Measurements from ENCODE around the gene GALP.
"Not testable (repeated sequence)": the region's sequence is repeated elsewhere in the genome, so short reads cannot be mapped to it uniquely, and the experiment has no call there.

The GALP gene

GRCh38 chr19:56159622-56160271, 16.1 kb upstream of the GALP start:
- H3K27me3 ChIP-seq (ENCODE audit: control insufficient read depth in 1 of 2, insufficient read depth in 2 of 2, low read length in 2 of 2) = no peaks in the 10 kb centered on the region
- H3K27ac ChIP-seq (ENCODE audit: low read length) = no peak overlapping the region
- peaks cover 13 to 30% of the 10 kb centered on the region in 2 donors for H3K36me3 ChIP-seq (ENCODE audit: control insufficient read depth in 2 of 2, insufficient read depth in 2 of 2, low read length in 2 of 2)
- no peaks in the 10 kb centered on the region for H3K4me1 ChIP-seq (ENCODE audit: control insufficient read depth, insufficient read depth, low read length)
- H3K4me3 ChIP-seq (ENCODE audit: low read length in 2 of 2) = no peak overlapping the region
- no peak overlapping the region for H3K9ac ChIP-seq (ENCODE audit: low read length in 2 of 2)
- no peaks in the 10 kb centered on the region for H3K9me3 ChIP-seq (ENCODE audit: control insufficient read depth in 2 of 2, low read length in 2 of 2)

GRCh38 chr19:56161534-56161933, 14.3 kb upstream of the GALP start:
- no peak overlapping the region for H3K4me3 ChIP-seq (ENCODE audit: low read length in 2 of 2)
- no peaks in the 10 kb centered on the region for H3K9me3 ChIP-seq (ENCODE audit: control insufficient read depth in 2 of 2, low read length in 2 of 2)
- no peak overlapping the region for H3K9ac ChIP-seq (ENCODE audit: low read length in 2 of 2)
- no peaks in the 10 kb centered on the region for H3K27me3 ChIP-seq (ENCODE audit: control insufficient read depth in 1 of 2, insufficient read depth in 2 of 2, low read length in 2 of 2)
- peaks cover 8 to 18% of the 10 kb centered on the region in 2 donors for H3K36me3 ChIP-seq (ENCODE audit: control insufficient read depth in 2 of 2, insufficient read depth in 2 of 2, low read length in 2 of 2)
- no peak overlapping the region for H3K27ac ChIP-seq (ENCODE audit: low read length)
- no peaks in the 10 kb centered on the region for H3K4me1 ChIP-seq (ENCODE audit: control insufficient read depth, insufficient read depth, low read length)

- Histone ChIP-seq H3K4me3 (ENCODE audit: low read length in 2 of 2) (no peak overlapping the region), H3K9me3 (ENCODE audit: control insufficient read depth in 2 of 2, low read length in 2 of 2) (no peaks in the 10 kb centered on the region), H3K4me1 (ENCODE audit: control insufficient read depth, insufficient read depth, low read length) (no peaks in the 10 kb centered on the region), H3K27ac (ENCODE audit: low read length) (no peak overlapping the region), H3K9ac (ENCODE audit: low read length in 2 of 2) (no peak overlapping the region), H3K27me3 (ENCODE audit: control insufficient read depth in 1 of 2, insufficient read depth in 2 of 2, low read length in 2 of 2) (no peaks in the 10 kb centered on the region), H3K36me3 (ENCODE audit: control insufficient read depth in 2 of 2, insufficient read depth in 2 of 2, low read length in 2 of 2) (peaks cover 8 to 13% of the 10 kb centered on the region in 2 donors)
These were observed 13.6 kb upstream of the GALP start for GRCh38 chr19:56162258-56162657.

DNA sequence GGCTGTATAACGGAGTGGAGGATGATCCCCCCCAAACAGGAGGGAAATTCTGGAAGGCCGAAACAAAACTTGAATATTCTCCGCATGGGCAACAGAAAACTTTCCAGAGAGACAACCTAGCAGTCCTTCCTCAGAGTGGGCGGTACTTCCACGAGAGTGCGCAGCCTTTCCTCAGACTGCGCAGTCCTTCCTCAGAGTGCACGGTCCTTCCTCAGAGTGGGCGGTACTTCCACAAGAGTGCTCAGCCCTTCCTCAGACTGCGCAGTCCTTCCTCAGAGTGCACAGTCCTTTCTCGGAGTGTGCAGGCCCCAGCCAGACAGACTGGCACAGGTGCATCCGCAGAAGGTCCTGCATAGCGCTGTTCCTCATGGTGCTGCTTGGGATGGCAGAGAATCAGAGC, 12.7 kb upstream of the GALP start:
- Histone ChIP-seq H3K9me3 (ENCODE audit: control insufficient read depth in 2 of 2, low read length in 2 of 2) (no peaks in the 10 kb centered on the region), H3K4me1 (ENCODE audit: control insufficient read depth, insufficient read depth, low read length) (no peaks in the 10 kb centered on the region), H3K27me3 (ENCODE audit: control insufficient read depth in 1 of 2, insufficient read depth in 2 of 2, low read length in 2 of 2) (no peaks in the 10 kb centered on the region), H3K9ac (ENCODE audit: low read length in 2 of 2) (no peak overlapping the region), H3K27ac (ENCODE audit: low read length) (no peak overlapping the region), H3K36me3 (ENCODE audit: control insufficient read depth in 2 of 2, insufficient read depth in 2 of 2, low read length in 2 of 2) (peaks cover 8 to 10% of the 10 kb centered on the region in 2 donors), H3K4me3 (ENCODE audit: low read length in 2 of 2) (no peak overlapping the region)

DNA sequence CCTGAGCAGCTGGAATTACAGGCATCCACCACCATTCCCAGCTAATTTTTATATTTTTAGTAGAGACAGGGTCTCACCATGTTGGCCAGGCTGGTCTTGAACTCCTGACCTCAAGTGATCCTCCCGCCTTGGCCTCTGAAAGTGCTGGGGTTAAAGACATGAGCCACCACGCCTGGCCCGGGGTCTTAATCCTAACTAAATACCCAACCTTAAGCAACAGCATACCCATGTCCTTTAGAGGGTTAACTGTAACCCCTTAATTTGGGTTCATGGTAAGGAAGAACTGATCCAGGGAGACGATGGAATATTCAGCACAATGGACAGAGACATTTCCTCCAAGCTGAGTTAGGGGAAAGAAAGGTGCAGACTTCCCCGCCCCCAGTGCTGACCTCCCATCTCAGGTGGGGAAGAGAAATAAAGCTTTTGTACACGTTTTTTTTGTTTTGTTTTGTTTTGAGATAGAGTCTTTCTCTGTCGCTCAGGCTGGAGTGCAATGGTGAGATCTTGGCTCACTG, 8.7 kb upstream of the GALP start:
- no peaks in the 10 kb centered on the region for H3K9me3 ChIP-seq (ENCODE audit: control insufficient read depth in 2 of 2, low read length in 2 of 2)
- no peaks in the 10 kb centered on the region for H3K27me3 ChIP-seq (ENCODE audit: control insufficient read depth in 1 of 2, insufficient read depth in 2 of 2, low read length in 2 of 2)
- H3K9ac ChIP-seq (ENCODE audit: low read length in 2 of 2) = no peak overlapping the region
- no peak overlapping the region for H3K27ac ChIP-seq (ENCODE audit: low read length)
- no peak overlapping the region for H3K4me3 ChIP-seq (ENCODE audit: low read length in 2 of 2)
- H3K4me1 ChIP-seq (ENCODE audit: control insufficient read depth, insufficient read depth, low read length) = peaks cover 3% of the 10 kb centered on the region
- peaks cover 0 to 2% of the 10 kb centered on the region in 2 donors for H3K36me3 ChIP-seq (ENCODE audit: control insufficient read depth in 2 of 2, insufficient read depth in 2 of 2, low read length in 2 of 2)

GRCh38 chr19:56170261-56170660, 5.5 kb upstream of the GALP start:
- Histone ChIP-seq H3K36me3 (ENCODE audit: control insufficient read depth in 2 of 2, insufficient read depth in 2 of 2, low read length in 2 of 2) (no peaks in the 10 kb centered on the region), H3K4me3 (ENCODE audit: low read length in 2 of 2) (no peak overlapping the region), H3K9ac (ENCODE audit: low read length in 2 of 2) (no peak overlapping the region), H3K27ac (ENCODE audit: low read length) (no peak overlapping the region), H3K27me3 (ENCODE audit: control insufficient read depth in 1 of 2, insufficient read depth in 2 of 2, low read length in 2 of 2) (peaks cover 4 to 6% of the 10 kb centered on the region in 2 donors), H3K9me3 (ENCODE audit: control insufficient read depth in 2 of 2, low read length in 2 of 2) (no peaks in the 10 kb centered on the region), H3K4me1 (ENCODE audit: control insufficient read depth, insufficient read depth, low read length) (peaks cover 3% of the 10 kb centered on the region)

DNA sequence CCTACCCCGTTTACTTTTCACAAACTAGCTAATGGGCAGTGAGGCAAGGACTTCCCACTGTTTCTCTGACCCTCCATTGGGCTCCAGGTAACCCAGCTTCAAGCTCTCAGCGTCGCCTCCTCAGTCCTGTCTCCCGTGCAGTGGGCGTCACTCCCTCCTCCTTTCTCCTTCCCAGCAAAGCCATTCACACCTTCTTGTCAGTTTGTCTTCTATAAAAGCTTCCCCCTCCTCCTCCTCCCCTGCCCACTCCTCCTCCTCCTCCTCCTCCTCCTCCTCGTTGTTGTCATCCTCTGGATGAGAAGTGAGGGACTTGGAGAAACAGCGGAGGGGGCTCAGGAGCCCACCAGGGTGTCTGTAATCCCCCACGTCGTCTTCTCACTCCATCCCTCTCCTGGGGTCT, 1.7 kb upstream of the GALP start:
- Histone ChIP-seq H3K27ac (ENCODE audit: low read length) (no peak overlapping the region), H3K9me3 (ENCODE audit: control insufficient read depth in 2 of 2, low read length in 2 of 2) (no peaks in the 10 kb centered on the region), H3K36me3 (ENCODE audit: control insufficient read depth in 2 of 2, insufficient read depth in 2 of 2, low read length in 2 of 2) (no peaks in the 10 kb centered on the region), H3K27me3 (ENCODE audit: control insufficient read depth in 1 of 2, insufficient read depth in 2 of 2, low read length in 2 of 2) (peaks cover 16 to 17% of the 10 kb centered on the region in 2 donors), H3K4me3 (ENCODE audit: low read length in 2 of 2) (no peak overlapping the region), H3K4me1 (ENCODE audit: control insufficient read depth, insufficient read depth, low read length) (peaks cover 3% of the 10 kb centered on the region), H3K9ac (ENCODE audit: low read length in 2 of 2) (no peak overlapping the region)

- Histone ChIP-seq H3K27me3 (ENCODE audit: control insufficient read depth in 1 of 2, insufficient read depth in 2 of 2, low read length in 2 of 2) (peaks cover 16 to 17% of the 10 kb centered on the region in 2 donors), H3K27ac (ENCODE audit: low read length) (no peak overlapping the region), H3K4me3 (ENCODE audit: low read length in 2 of 2) (no peak overlapping the region), H3K4me1 (ENCODE audit: control insufficient read depth, insufficient read depth, low read length) (peaks cover 3% of the 10 kb centered on the region), H3K9ac (ENCODE audit: low read length in 2 of 2) (no peak overlapping the region), H3K36me3 (ENCODE audit: control insufficient read depth in 2 of 2, insufficient read depth in 2 of 2, low read length in 2 of 2) (no peaks in the 10 kb centered on the region), H3K9me3 (ENCODE audit: control insufficient read depth in 2 of 2, low read length in 2 of 2) (no peaks in the 10 kb centered on the region)
These were observed 1.3 kb upstream of the GALP start for GRCh38 chr19:56174550-56174949.

- H3K36me3 ChIP-seq (ENCODE audit: control insufficient read depth in 2 of 2, insufficient read depth in 2 of 2, low read length in 2 of 2); H3K4me1 ChIP-seq (ENCODE audit: control insufficient read depth, insufficient read depth, low read length); H3K9me3 ChIP-seq (ENCODE audit: control insufficient read depth in 2 of 2, low read length in 2 of 2); H3K9ac ChIP-seq (ENCODE audit: low read length in 2 of 2); H3K4me3 ChIP-seq (ENCODE audit: low read length in 2 of 2); H3K27ac ChIP-seq (ENCODE audit: low read length): not testable (repeated sequence)
- peaks cover 16 to 17% of the 10 kb centered on the region in 2 donors for H3K27me3 ChIP-seq (ENCODE audit: control insufficient read depth in 1 of 2, insufficient read depth in 2 of 2, low read length in 2 of 2)
These were observed 502 bp downstream of the GALP start for GRCh38 chr19:56176310-56176709.

DNA sequence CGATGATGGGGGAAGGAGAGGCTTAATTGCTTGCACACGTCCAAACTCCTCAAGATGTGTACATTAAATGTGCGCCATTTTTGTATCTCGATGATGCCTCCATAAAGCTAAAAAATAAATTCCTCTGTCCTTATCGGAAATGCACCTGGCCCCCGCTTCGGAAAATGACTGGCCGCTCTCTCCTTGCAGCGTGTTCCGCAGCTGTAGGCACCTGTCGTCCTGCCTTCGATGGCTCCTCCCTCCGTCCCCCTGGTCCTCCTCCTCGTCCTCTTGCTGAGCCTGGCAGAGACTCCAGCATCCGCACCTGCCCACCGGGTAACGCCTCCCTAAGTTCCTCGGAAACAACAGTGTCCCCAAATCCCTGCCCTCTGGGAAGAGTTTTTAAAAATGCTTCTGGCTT, 1.1 kb downstream of the GALP start:
- H3K9me3 ChIP-seq (ENCODE audit: control insufficient read depth in 2 of 2, low read length in 2 of 2) = no peaks in the 10 kb centered on the region
- peaks cover 2% of the 10 kb centered on the region for H3K4me1 ChIP-seq (ENCODE audit: control insufficient read depth, insufficient read depth, low read length)
- no peak overlapping the region for H3K27ac ChIP-seq (ENCODE audit: low read length)
- H3K36me3 ChIP-seq (ENCODE audit: control insufficient read depth in 2 of 2, insufficient read depth in 2 of 2, low read length in 2 of 2) = no peaks in the 10 kb centered on the region
- H3K9ac ChIP-seq (ENCODE audit: low read length in 2 of 2) = no peak overlapping the region
- no peak overlapping the region for H3K4me3 ChIP-seq (ENCODE audit: low read length in 2 of 2)
- H3K27me3 ChIP-seq (ENCODE audit: control insufficient read depth in 1 of 2, insufficient read depth in 2 of 2, low read length in 2 of 2) = peaks cover 16 to 19% of the 10 kb centered on the region in 2 donors

DNA sequence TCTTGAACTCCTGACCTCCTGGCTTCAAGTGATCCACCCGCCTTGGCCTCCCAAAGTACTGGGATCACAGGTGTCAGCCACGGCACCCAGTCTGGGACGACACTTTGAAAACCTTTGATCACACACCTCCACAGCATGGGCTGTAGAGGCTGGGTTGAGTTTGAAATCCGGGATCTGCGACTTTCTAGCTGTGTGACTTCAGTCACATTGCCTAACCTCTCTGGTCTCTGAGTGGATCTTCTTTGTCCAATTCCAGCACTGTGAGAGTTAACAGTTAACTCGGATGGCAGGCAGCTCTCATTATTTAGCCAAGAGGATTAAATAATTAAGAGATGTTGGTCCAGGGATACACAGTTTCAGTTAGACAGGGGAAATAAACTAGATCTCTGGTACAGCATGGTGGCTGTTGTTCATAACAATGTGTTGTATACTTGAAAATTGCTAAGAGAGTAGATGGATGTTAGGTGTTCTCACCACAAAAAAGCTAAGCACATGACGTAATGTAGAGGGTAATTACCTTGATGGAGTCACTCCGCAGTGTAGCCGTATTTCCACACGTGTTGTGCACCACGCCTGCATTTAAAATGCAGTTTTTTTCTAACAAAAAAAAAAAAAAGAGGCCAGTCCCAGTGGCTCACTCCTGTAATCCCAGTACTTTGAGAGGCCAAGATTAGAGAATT, 1.9 kb downstream of the GALP start:
- peaks cover 16 to 19% of the 10 kb centered on the region in 2 donors for H3K27me3 ChIP-seq (ENCODE audit: control insufficient read depth in 1 of 2, insufficient read depth in 2 of 2, low read length in 2 of 2)
- no peaks in the 10 kb centered on the region for H3K9me3 ChIP-seq (ENCODE audit: control insufficient read depth in 2 of 2, low read length in 2 of 2)
- H3K4me3 ChIP-seq (ENCODE audit: low read length in 2 of 2) = no peak overlapping the region
- H3K27ac ChIP-seq (ENCODE audit: low read length) = no peak overlapping the region
- H3K36me3 ChIP-seq (ENCODE audit: control insufficient read depth in 2 of 2, insufficient read depth in 2 of 2, low read length in 2 of 2) = no peaks in the 10 kb centered on the region
- H3K4me1 ChIP-seq (ENCODE audit: control insufficient read depth, insufficient read depth, low read length) = no peaks in the 10 kb centered on the region
- H3K9ac ChIP-seq (ENCODE audit: low read length in 2 of 2) = no peak overlapping the region
